K562 (cell line): ENCODE results near the gene OSCP1. TPM values are rescaled to one million over a fixed set of nuclear protein-coding genes. Genes with fewer than 3 reads are reported as not detected.

Experiments used
- ARHGAP35 ChIP-seq: fragments of 450-650 bp; IDR thresholded peaks from 2 replicates; pipeline ENCODE4 v1.6.1; 2018; ENCODE audit not compliant: partially characterized antibody
- BCOR ChIP-seq: fragments of 450-650 bp; IDR thresholded peaks from 2 replicates; pipeline ENCODE4 v1.6.1; 2016
- CXXC5 ChIP-seq: fragments of 250-450 bp; sonication (Bioruptor Pico); IDR thresholded peaks from 2 replicates; pipeline ENCODE4 v1.8.0; 2022; ENCODE audit warnings: inconsistent platforms, mild to moderate bottlenecking, moderate library complexity
- ELF4 ChIP-seq: fragments of 450-650 bp; formaldehyde crosslinking; IDR thresholded peaks from 2 replicates; pipeline ENCODE4 v1.4.0; 2022; ENCODE audit warnings: missing genetic modification characterization
- GATA2 ChIP-seq: sonication (generic); formaldehyde crosslinking; IDR thresholded peaks from 2 replicates; pipeline ENCODE4 v1.4.0; 2020; ENCODE audit warnings: mild to moderate bottlenecking, missing genetic modification reagents
- GATAD2A ChIP-seq: fragments of 450-650 bp; IDR thresholded peaks from 2 replicates; pipeline ENCODE4 v1.6.1; 2017
- HINFP ChIP-seq: fragments of 450-650 bp; conservative IDR thresholded peaks from 2 replicates; pipeline ENCODE4 v1.6.1; 2016; ENCODE audit warnings: missing genetic modification characterization, low read depth, mild to moderate bottlenecking, control low read depth, missing compliant biosample characterization
- HSF4 ChIP-seq: fragments of 250-450 bp; sonication (Bioruptor Pico); IDR thresholded peaks from 2 replicates; pipeline ENCODE4 v2.1.2; 2022; ENCODE audit warnings: mild to moderate bottlenecking, moderate library complexity, borderline replicate concordance
- IRF1 ChIP-seq: sonication (generic); formaldehyde crosslinking; IDR thresholded peaks from 2 replicates; pipeline ENCODE4 v1.8.0; 2022; ENCODE audit warnings: missing genetic modification reagents, mild to moderate bottlenecking, borderline replicate concordance
- MAFK ChIP-seq: IDR thresholded peaks from 2 replicates; pipeline ENCODE4 v1.6.1; 2011; ENCODE audit warnings: low read length, improper control_type of control experiment
- NFE2 ChIP-seq: IDR thresholded peaks from 2 replicates; pipeline ENCODE4 v1.6.1; 2014; ENCODE audit warnings: antibody characterized with exemption, low read depth
- NR3C1 ChIP-seq: sonication (generic); formaldehyde crosslinking; IDR thresholded peaks from 2 replicates; pipeline ENCODE4 v1.8.1; 2022; ENCODE audit warnings: missing genetic modification reagents
- PRDM10 ChIP-seq: fragments of 450-650 bp; IDR thresholded peaks from 2 replicates; pipeline ENCODE4 v1.6.1; 2018; ENCODE audit not compliant: partially characterized antibody
- PTBP1 ChIP-seq: fragments of 200-400 bp; formaldehyde crosslinking; IDR thresholded peaks from 2 replicates; pipeline ENCODE4 v1.6.1; 2017; ENCODE audit warnings: low read depth, low read length
- PTRF ChIP-seq: fragments of 450-650 bp; IDR thresholded peaks from 2 replicates; pipeline ENCODE4 v1.6.1; 2016; ENCODE audit warnings: mild to moderate bottlenecking, missing genetic modification characterization, missing compliant biosample characterization
- SUPT5H ChIP-seq: fragments of 450-650 bp; IDR thresholded peaks from 2 replicates; pipeline ENCODE4 v1.6.1; 2016
- THAP12 ChIP-seq: fragments of 250-450 bp; sonication (Bioruptor Pico); IDR thresholded peaks from 2 replicates; pipeline ENCODE4 v1.9.0; 2021; ENCODE audit warnings: mild to moderate bottlenecking, inconsistent platforms
- U2AF1 ChIP-seq: fragments of 200-400 bp; formaldehyde crosslinking; optimal IDR thresholded peaks from 2 replicates; pipeline ENCODE3; 2017; ENCODE audit warnings: mild to moderate bottlenecking, low read depth, low read length, moderate library complexity
- ZBTB7A ChIP-seq: IDR thresholded peaks from 2 replicates; pipeline ENCODE4 v1.6.1; 2011; ENCODE audit warnings: low read depth, mild to moderate bottlenecking, low read length, moderate library complexity, borderline replicate concordance; ENCODE audit not compliant: control insufficient read depth
- ZNF263 ChIP-seq: sonication (generic); formaldehyde crosslinking; IDR thresholded peaks from 2 replicates; pipeline ENCODE4 v1.8.0; 2022; ENCODE audit warnings: mild to moderate bottlenecking, missing genetic modification reagents, borderline replicate concordance
- ZNF785 ChIP-seq: fragments of 250-450 bp; sonication (Bioruptor Pico); IDR thresholded peaks from 2 replicates; pipeline ENCODE4 v1.4.0; 2020; ENCODE audit warnings: mild to moderate bottlenecking
- polyA plus RNA-seq, 8 experiments: library from polyadenylated mRNA; depleted of rRNA in 4 of 8; stranded (reverse) in 5 of 8; unstranded in 3 of 8; fragments of >200 nt; fragmentation: Nextera tagmentation in 2 of 8; fragmentation: Illumina TruSeq in 1 of 8; extraction: Ambion mirVana in 2 of 8; extraction: Trizol in 1 of 8; gene quantifications; 2 replicates each; pipeline versions ENCODE4 v1.2.1 to v1.2.3, GENCODE V29; 2011 to 2014; ENCODE audit warnings: inconsistent platforms in 1 of 8, missing spikeins in 1 of 8
- total RNA-seq, 7 experiments: library from RNA; depleted of rRNA in 6 of 7; stranded (reverse); fragments of >200 nt in 6 of 7; fragmentation: Illumina TruSeq in 2 of 7; extraction: Trizol in 2 of 7; gene quantifications; 2 replicates each; pipeline versions ENCODE4 v1.2.1 to v1.2.3, GENCODE V29; 2011 to 2021; ENCODE audit warnings: low replicate concordance in 1 of 7

OSCP1 gene
- total and polyA plus RNA-seq, 9 of the 15 experiments (the other 6 are each of a cell fraction or from before 2014, with no cell fraction given), result 0.15 to 0.40 (median 0.33) TPM; not detected in 5

GRCh38 chr1:36463803-36464604, 13.8 kb upstream of the OSCP1 start, which contains the start of gene MRPS15 (continued):
- TF ChIP-seq PRDM10, result peak; percentile 12
- TF ChIP-seq U2AF1, result peak; percentile 61
- TF ChIP-seq GATAD2A, result no peak; the same call in 1 of the 2 replicates
- TF ChIP-seq ZNF785 (CRISPR knock-in tag), result no peak
- TF ChIP-seq ZNF263 (CRISPR knock-in tag), result peak; percentile 60
- TF ChIP-seq SUPT5H, result peak; percentile 93
- TF ChIP-seq NR3C1, result no peak
- TF ChIP-seq BCOR, result peak; percentile 96
- peak; percentile 78 for TF ChIP-seq PTBP1
- TF ChIP-seq ZBTB7A, result peak; percentile 28; the same call in 1 of the 2 replicates
- TF ChIP-seq NFE2, result peak; percentile 62
- TF ChIP-seq ARHGAP35, result peak; percentile 82
- 0 out of 2 replicates have a peak, but pooled peaks have one; percentile 73 for TF ChIP-seq IRF1 (CRISPR knock-in tag)
- peak; percentile 96 for TF ChIP-seq ELF4 (CRISPR knock-in tag)
- peak; percentile 97 for TF ChIP-seq CXXC5 (CRISPR knock-in tag)
- TF ChIP-seq THAP12 (CRISPR knock-in tag), result no peak; the same call in 1 of the 2 replicates
- no peak for TF ChIP-seq PTRF
- TF ChIP-seq HSF4 (CRISPR knock-in tag), result no peak
- TF ChIP-seq MAFK, result peak; percentile 51; the same call in 1 of the 2 replicates
- TF ChIP-seq HINFP (tag), result no peak
- TF ChIP-seq GATA2, result peak; percentile 35; the same call in 1 of the 2 replicates
